Activated CD8-positive, alpha-beta T cell treated with anti-CD3 and anti-CD28 coated beads, Interleukin-2, amount 10 ng/mL, durations not matched to agents 7 days and 5 days (primary cell): Measurements from ENCODE around the gene SF3A1. TPM values are rescaled to one million over a fixed set of nuclear protein-coding genes. Genes with fewer than 3 reads are reported as not detected.
A peak's percentile ranks its signal among the peaks of the same experiment; 100 is the strongest.

Experiments used
- ATAC-seq: fragments of 150-1000 bp; cut with Tn5 transposase; one replicate; pipeline ENCODE4 v1.10.0; 2021; ENCODE audit warnings: moderate library complexity
- CTCF ChIA-PET: fragments of 350-600 bp; sonication (Branson Sonifier 250); formaldehyde crosslinking; loops from one replicate; lab custom pipeline; 2021; ENCODE audit warnings: antibody characterized with exemption; lab: Charles Lee
- POLR2A ChIA-PET: fragments of 350-600 bp; sonication (Branson Sonifier 250); formaldehyde crosslinking; loops from one replicate; lab custom pipeline; 2021; ENCODE audit warnings: antibody characterized with exemption; lab: Charles Lee
- DNase-seq: peaks from one replicate; pipeline ENCODE4 v3.0.0-alpha.2; 2020
- H3K27ac Mint-ChIP-seq: one replicate; pipeline ENCODE4 v1.8.0; 2021; ENCODE audit warnings: mild to moderate bottlenecking, mixed read lengths
- H3K27me3 Mint-ChIP-seq: one replicate; pipeline ENCODE4 v1.8.0; 2021; ENCODE audit warnings: low read depth, mixed read lengths
- H3K36me3 Mint-ChIP-seq: one replicate; pipeline ENCODE4 v1.8.0; 2021; ENCODE audit warnings: low read depth, mixed read lengths
- H3K4me1 Mint-ChIP-seq: one replicate; pipeline ENCODE4 v1.8.0; 2021; ENCODE audit warnings: low read depth, mixed read lengths
- H3K4me3 Mint-ChIP-seq: one replicate; pipeline ENCODE4 v1.8.0; 2021; ENCODE audit warnings: mild to moderate bottlenecking, mixed read lengths
- H3K9me3 Mint-ChIP-seq: one replicate; pipeline ENCODE4 v1.8.0; 2022; ENCODE audit warnings: mixed read lengths; ENCODE audit not compliant: insufficient read depth
- total RNA-seq, 2 experiments: library from RNA; stranded (reverse); gene quantifications; one replicate each; pipeline ENCODE4 v1.2.3, GENCODE V29; 2021

The SF3A1 gene
- total RNA-seq, 2 experiments from 2014 or later = 211 to 246 TPM

DNA sequence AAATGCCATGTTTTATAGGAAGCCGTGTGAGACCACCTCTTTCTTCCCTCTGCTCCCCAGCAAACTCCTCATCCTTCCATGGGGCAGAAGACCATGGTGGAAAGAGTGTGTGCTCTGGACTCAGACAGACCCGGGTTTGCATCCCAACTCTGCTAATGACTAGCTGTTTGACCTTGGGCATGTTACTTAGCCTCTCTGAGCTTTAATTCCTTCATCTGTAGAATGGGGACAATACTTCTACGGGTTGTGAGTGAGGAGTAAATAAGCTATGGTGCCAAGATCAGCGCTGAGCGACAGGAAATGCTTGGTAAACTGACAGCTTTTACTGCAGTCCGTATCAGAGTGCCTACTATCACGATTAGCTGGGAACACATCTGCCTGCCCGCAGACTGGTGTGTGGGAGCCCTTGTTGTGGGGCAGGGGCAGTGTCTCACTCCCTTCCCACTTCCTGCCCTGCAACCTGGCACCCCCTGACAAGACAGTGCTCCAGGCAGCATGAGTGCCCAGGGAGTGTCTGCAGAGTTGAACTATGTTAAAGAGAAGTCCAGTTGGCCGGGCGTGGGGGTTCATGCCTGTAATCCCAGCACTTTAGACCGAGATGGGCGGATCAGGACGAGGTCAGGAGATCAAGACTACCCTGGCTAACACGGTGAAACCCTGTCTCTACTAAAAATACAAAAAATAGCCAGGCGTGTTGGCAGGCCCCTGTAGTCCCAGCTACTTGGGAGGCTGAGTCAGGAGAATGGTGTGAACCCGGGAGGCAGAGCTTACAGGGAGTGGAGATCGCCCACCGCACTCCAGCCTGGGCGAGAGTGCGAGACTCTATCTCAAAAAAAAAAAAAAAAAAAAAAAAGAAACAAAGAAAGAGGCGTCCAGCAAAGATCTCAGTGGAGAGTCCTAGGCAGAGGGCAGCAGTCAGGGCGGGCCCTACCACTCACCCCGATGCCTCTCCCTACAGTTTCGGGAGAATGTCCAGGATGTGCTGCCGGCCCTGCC lies 42.3 kb upstream of the SF3A1 start:
- CTCF ChIA-PET = interaction anchor here (0.6 to 17.8 kb wide), 6 partner anchors 8 to 109 kb away, joined by 3 to 346 read pairs (median 4); partner anchors contain the start of genes CASTOR1 and MTFP1
- no peak for ATAC-seq

DNA sequence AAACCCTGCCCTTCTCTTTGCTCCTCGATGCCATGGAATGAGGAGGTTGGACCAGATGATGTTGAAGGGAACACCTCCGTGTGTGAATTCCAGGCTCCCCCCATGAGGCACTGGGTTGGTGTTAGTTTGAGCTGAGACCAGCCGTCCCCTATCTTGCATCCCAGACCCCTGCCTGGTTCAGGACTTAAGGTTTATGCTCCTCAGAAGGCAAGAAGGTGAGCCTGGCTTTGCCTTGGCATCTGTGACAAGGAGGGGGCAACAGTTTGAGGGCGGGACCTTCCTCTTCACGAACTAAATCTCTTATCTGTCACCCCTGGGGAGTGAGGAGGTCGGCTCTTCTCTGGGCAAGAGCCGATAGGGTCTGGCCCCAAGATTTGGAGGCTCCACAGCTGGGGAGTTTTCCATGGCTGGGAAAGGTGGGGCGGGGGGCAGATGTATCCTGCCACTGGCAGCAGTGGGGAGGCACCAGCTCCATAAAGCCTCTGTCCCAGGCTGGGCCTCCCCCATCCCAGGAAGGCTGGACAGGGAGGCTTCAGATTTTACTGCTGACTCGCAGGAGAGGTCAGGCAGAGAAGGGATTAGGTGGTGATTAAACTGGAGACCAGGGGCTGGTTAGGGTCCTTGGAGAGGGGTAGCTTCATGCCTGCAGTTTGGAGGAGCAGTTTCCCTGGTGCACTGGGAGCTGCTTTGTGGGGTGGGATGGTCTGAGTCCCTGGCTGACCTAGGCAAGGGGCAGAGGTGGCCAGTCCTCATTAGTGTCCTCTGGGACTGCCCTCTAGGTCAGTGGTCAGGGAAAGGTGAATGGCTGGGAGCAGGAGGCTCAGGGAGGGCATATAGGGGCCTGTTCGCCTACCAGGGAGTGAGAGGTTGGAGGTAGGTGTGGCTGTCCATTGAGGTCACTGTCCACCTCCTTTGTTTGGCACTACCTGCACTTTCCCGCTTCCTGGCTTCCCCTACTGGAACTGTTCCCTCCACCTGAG lies 41.3 kb upstream of the SF3A1 start:
- ChIA-PET CTCF (interaction anchor here (1.0 to 17.8 kb wide), 11 partner anchors 7 to 108 kb away, joined by 3 to 346 read pairs (median 4); partner anchors contain the start of genes CASTOR1, MTFP1 and RNF215), POLR2A (interaction anchor here (0.8 to 2.0 kb wide), 3 partner anchors 16 to 41 kb away, joined by 3 to 9 read pairs (median 8); no protein-coding TSS in a partner anchor)
- Mint-ChIP-seq H3K4me3 (peak overlapping the region; percentile 90), H3K27ac (peak overlapping the region; percentile 20), H3K4me1 (peaks cover 46% of the 10 kb centered on the region), H3K27me3 (no peaks in the 10 kb centered on the region), H3K36me3 (peaks cover 6% of the 10 kb centered on the region), H3K9me3 (no peaks in the 10 kb centered on the region)
- ATAC-seq (no peak), DNase-seq (no peak)

More for the DNA sequence above, 42.3 kb upstream of the SF3A1 start:
- peak; percentile 38 for DNase-seq
- Mint-ChIP-seq H3K9me3 (no peaks in the 10 kb centered on the region), H3K4me1 (peaks cover 36% of the 10 kb centered on the region), H3K4me3 (peak overlapping the region; percentile 90), H3K36me3 (peaks cover 7% of the 10 kb centered on the region), H3K27ac (peak overlapping the region; percentile 26), H3K27me3 (no peaks in the 10 kb centered on the region)
- POLR2A ChIA-PET = interaction anchor here (0.8 to 2.0 kb wide), 3 partner anchors 22 to 40 kb away, joined by 3 to 8 read pairs (median 3); no protein-coding TSS in a partner anchor

DNA sequence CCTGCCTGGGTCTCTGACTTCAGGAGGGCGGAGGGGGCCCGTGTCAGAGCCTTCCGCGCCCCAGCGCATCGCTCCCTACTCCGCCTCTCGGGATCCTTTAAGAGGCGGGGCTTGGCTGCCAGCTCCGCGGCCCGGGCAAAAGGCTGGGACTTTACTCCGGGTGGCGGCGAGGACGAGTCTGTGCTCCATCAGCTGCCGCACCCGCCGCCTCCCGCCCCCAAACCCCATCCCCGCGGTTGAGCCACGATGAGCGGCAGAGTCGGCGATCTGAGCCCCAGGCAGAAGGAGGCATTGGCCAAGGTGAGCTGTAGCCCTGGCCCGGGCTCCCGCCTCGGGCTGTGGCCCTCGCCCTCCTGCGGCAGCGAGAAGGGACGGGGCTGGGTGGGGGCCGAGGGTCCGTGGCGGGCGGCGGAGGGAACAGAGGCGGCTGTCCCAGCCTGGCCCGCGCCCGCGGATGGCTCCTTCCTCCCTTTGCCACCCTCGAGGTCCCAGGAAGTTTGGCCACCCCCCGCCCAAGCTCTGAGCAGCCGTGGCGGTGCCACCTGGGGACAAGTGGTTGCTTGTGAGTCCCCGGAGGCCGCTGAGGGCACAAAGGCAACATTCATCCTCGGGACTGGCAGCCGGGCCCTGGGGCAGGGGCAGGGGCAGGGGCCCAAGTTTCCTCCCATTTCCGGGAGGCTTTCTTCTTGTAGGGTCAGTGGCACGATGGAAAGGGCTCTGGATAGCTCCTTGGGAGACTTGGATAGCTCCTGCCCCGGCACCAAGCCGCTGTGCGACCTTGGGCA lies 40.4 kb upstream of the SF3A1 start, which contains the start of gene SEC14L2:
TSS of gene SEC14L2 (plus strand) at position 148 of the 785 bp plus-strand sequence. CDS start at position 247, 99 bp downstream.
- POLR2A ChIA-PET = interaction anchor here (1.2 to 2.0 kb wide), 6 partner anchors 14 to 40 kb away, joined by 3 to 9 read pairs (median 4); partner anchors contain the start of genes CCDC157, MTFP1 and SF3A1
- CTCF ChIA-PET = interaction anchor here (0.9 to 17.8 kb wide), 12 partner anchors 9 to 358 kb away, joined by 3 to 346 read pairs (median 4); partner anchors contain the start of genes CASTOR1, MTFP1 and RNF215
- ATAC-seq = peak; percentile 90
- Mint-ChIP-seq H3K27ac (peak within 1 kb of the TSS; percentile 61), H3K4me1 (peaks cover 54% of the 10 kb centered on the region), H3K27me3 (no peaks in the 10 kb centered on the region), H3K36me3 (peaks cover 6% of the 10 kb centered on the region), H3K4me3 (peak within 1 kb of the TSS; percentile 90), H3K9me3 (no peaks in the 10 kb centered on the region)
- peak; percentile 65 for DNase-seq

- no peak overlapping the region for H3K27ac Mint-ChIP-seq
- H3K36me3 Mint-ChIP-seq = no peaks in the 10 kb centered on the region
- ChIA-PET POLR2A (interaction anchor here (2.8 kb wide), 1 partner anchor 31 kb away, joined by 18 read pairs; the partner anchor contains the start of gene MTFP1), CTCF (interaction anchor here (4.7 to 17.8 kb wide), 3 partner anchors 30 to 104 kb away, joined by 54 to 346 read pairs (median 166); partner anchors contain the start of genes CASTOR1 and MTFP1)
- no peaks in the 10 kb centered on the region for H3K27me3 Mint-ChIP-seq
- H3K4me1 Mint-ChIP-seq = peaks cover 62% of the 10 kb centered on the region
- no peak for DNase-seq
- no peak for ATAC-seq
- no peaks in the 10 kb centered on the region for H3K9me3 Mint-ChIP-seq
- no peak overlapping the region for H3K4me3 Mint-ChIP-seq
Observed at GRCh38 chr22:30393885-30394284, 37.2 kb upstream of the SF3A1 start.

DNA sequence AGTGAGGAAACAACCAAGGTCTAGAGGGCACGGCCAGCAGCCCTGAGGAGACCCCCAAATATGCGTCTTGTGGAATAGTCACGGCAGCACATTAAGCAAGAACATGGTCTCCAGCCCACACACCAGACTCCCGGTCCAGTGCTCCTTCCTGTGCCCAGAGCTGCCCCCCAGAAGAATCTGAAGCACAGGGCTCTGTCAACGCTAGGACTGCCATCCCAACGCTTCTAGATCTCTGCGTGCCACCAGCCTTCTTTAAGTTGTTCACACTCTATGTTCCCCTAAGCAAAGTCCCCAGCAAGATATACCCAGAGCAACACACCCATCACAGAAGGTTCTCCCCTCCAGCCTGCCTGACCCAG lies 36.6 kb upstream of the SF3A1 start:
- ATAC-seq (no peak), DNase-seq (no peak)
- H3K27ac Mint-ChIP-seq = peak overlapping the region; percentile 76
- peaks cover 57% of the 10 kb centered on the region for H3K4me1 Mint-ChIP-seq
- H3K4me3 Mint-ChIP-seq = no peak overlapping the region
- no peaks in the 10 kb centered on the region for H3K27me3 Mint-ChIP-seq
- no peaks in the 10 kb centered on the region for H3K36me3 Mint-ChIP-seq
- CTCF ChIA-PET = interaction anchor here (1.9 to 17.8 kb wide), 4 partner anchors 31 to 103 kb away, joined by 8 to 346 read pairs (median 110); partner anchors contain the start of genes CASTOR1 and MTFP1
- POLR2A ChIA-PET = interaction anchor here (0.7 to 2.8 kb wide), 2 partner anchors 31 to 179 kb away, joined by 4 to 18 read pairs; partner anchors contain the start of gene MTFP1
- H3K9me3 Mint-ChIP-seq = no peaks in the 10 kb centered on the region

DNA sequence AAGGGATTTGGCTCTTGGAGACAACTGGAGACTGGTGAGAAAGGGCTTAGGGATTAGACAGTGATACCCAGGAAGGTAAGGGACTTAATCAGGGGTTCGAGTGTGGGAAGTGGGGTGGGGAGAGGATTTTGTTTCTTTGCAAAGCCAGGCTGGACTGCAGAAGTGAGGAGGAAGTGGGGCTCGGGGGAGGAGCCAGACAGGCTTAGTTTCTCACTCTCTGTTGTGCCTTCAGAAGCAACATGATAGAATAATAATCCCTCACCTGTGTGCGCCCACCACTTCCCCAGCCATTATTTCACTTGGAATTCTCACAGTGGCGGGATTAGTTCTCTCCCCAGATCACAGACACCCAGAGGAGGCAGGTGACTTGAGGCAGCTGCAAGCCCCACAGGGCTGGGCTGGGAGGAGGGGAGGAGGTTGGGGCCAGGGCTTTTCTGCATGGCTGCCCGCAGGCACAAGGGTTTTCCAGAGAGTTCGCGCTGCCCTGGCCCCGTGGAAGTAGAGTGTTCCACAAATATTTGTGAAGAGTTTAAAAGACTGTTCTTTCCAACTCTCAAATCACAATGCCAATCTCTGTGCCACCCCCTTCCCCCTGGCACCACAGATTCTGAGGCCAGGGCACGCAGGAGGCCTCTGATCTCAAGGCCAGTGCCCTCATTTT lies 36.1 kb upstream of the SF3A1 start:
- ATAC-seq (no peak), DNase-seq (peak; percentile 47)
- Mint-ChIP-seq H3K36me3 (no peaks in the 10 kb centered on the region), H3K4me3 (peak overlapping the region; percentile 45), H3K9me3 (no peaks in the 10 kb centered on the region), H3K4me1 (peaks cover 54% of the 10 kb centered on the region), H3K27me3 (no peaks in the 10 kb centered on the region), H3K27ac (peak overlapping the region; percentile 86)
- POLR2A ChIA-PET = interaction anchor here (0.7 to 2.8 kb wide), 4 partner anchors 30 to 179 kb away, joined by 4 to 18 read pairs (median 4); partner anchors contain the start of gene MTFP1
- CTCF ChIA-PET = interaction anchor here (0.7 to 17.8 kb wide), 17 partner anchors 9 to 362 kb away, joined by 3 to 346 read pairs (median 5); partner anchors contain the start of genes CASTOR1, CCDC157, MTFP1 and SF3A1

- CTCF ChIA-PET = interaction anchor here (0.8 to 17.8 kb wide), 25 partner anchors 8 to 364 kb away, joined by 3 to 346 read pairs (median 5); partner anchors contain the start of genes CASTOR1, CCDC157, MTFP1 and SF3A1
- DNase-seq = peak; percentile 85
- Mint-ChIP-seq H3K27me3 (no peaks in the 10 kb centered on the region), H3K9me3 (no peaks in the 10 kb centered on the region), H3K4me1 (peaks cover 53% of the 10 kb centered on the region), H3K4me3 (no peak overlapping the region), H3K27ac (peak overlapping the region; percentile 86), H3K36me3 (no peaks in the 10 kb centered on the region)
- POLR2A ChIA-PET = interaction anchor here (0.6 to 2.8 kb wide), 6 partner anchors 33 to 113 kb away, joined by 3 to 18 read pairs (median 4); partner anchors contain the start of gene MTFP1
- peak; percentile 56 for ATAC-seq
Observed at GRCh38 chr22:30390974-30391691, 34.4 kb upstream of the SF3A1 start.

- peak; percentile 83 for ATAC-seq
- CTCF ChIA-PET = interaction anchor here (0.5 to 17.8 kb wide), 47 partner anchors 10 to 297 kb away, joined by 3 to 346 read pairs (median 4); partner anchors contain the start of genes CASTOR1, CCDC157, MTFP1 and SEC14L2
- peaks cover 32% of the 10 kb centered on the region for H3K4me1 Mint-ChIP-seq
Observed at GRCh38 chr22:30386960-30387827, 30.5 kb upstream of the SF3A1 start, which contains the start of gene RNF215. Gene RNF215 (minus strand): TSS chr22:30387411. CDS start chr22:30387313, 98 bp downstream.

More at GRCh38 chr22:30386960-30387827, 30.5 kb upstream of the SF3A1 start, which contains the start of gene RNF215:
- Mint-ChIP-seq H3K27ac (peak within 1 kb of the TSS; percentile 78), H3K27me3 (no peaks in the 10 kb centered on the region), H3K9me3 (no peaks in the 10 kb centered on the region), H3K36me3 (no peaks in the 10 kb centered on the region), H3K4me3 (peak within 1 kb of the TSS; percentile 80)
- peak; percentile 85 for DNase-seq
- POLR2A ChIA-PET = interaction anchor here (0.6 to 4.0 kb wide), 4 partner anchors 30 to 645 kb away, joined by 3 to 32 read pairs (median 3); partner anchors contain the start of genes CASTOR1, CCDC157, OSM and SF3A1
